ENCODE measurements around the gene FOXD2.

GRCh38 chr1:47399846-47400155 lies 38.0 kb upstream of the FOXD2 start:
- TF ChIP-seq PATZ1 (CRISPR knock-in tag; IDR thresholded peaks at IDR 0.05; ENCODE audit: borderline replicate concordance) (no peak), ESRRG (CRISPR knock-in tag; IDR thresholded peaks at IDR 0.05) (no peak)

All from SK-N-SH treated with all-trans-retinoic acid at 6 μM for 48 hours (cell line).